Right lobe of liver (tissue), 4 donors: Measurements from ENCODE around the gene CRLF3.

Experiments used
- CTCF ChIP-seq, 4 donors: fragments of 200-600 bp in 3 of 4; fragments of 450-650 bp in 1 of 4; IDR thresholded peaks; one replicate each; pipeline versions ENCODE4 v1.5.1 to v1.8.0; 2016 to 2022; ENCODE audit warnings: antibody characterized with exemption in 4 of 4, mild to moderate bottlenecking in 2 of 4
- POLR2A ChIP-seq: fragments of 450-650 bp; IDR thresholded peaks from one replicate; pipeline ENCODE4 v1.6.1; 2017; ENCODE audit warnings: antibody characterized with exemption, mild to moderate bottlenecking
- donor health status: DM: no; HTN: no; CAD: no.
- donor health status: DM: no; HTN: no; CAD: no.
- donor health status: DM: no; HTN: yes; CAD: no.

GRCh38 chr17:30840771-30841170 lies 16.3 kb upstream of the CRLF3 start:
- no peak for TF ChIP-seq CTCF (IDR thresholded peaks at IDR 0.05)
- no peak for TF ChIP-seq POLR2A
